ENCODE results near the gene PIGP. TPM values are rescaled to one million over a fixed set of nuclear protein-coding genes. Genes with fewer than 3 reads are reported as not detected.

The PIGP gene
- total and polyA plus RNA-seq, 10 donors, result 9.2 to 26.0 (median 16.8) TPM

DNA sequence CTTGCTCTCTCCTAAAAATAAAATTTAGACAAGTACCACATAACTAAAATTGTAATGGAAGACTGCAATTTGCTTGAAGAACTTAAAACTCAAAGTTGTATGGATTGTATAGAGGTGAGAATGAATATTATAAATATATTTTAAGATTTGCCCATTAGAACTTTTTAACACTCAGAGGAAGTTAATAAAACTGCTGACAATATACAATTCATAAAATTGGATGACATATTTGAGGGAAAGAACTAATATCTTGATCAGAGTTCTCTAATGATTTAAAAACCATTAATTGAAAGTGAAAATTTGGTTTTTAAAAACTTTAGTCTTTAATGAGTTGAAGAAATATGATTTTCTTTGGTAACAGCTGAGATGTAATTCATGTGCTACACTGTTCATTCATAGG lies 21.1 kb upstream of the PIGP start:
- Histone ChIP-seq H3K4me3 (no peak overlapping the region), H3K27me3 (replicated peaks in 1 of 7) (no peaks in the 10 kb centered on the region), H3K27ac (no peak overlapping the region), H3K36me3 (peaks cover 0 to 100% (median 35%) of the 10 kb centered on the region in 6 donors), H3K4me1 (no peaks in the 10 kb centered on the region), H3K9me3 (no peaks in the 10 kb centered on the region)
- DNase-seq, result no peak
- intact Hi-C loops (cut with DNase I; ENCODE audit: low total_unique reads), result no loop called here
- TF ChIP-seq POLR2A (IDR thresholded peaks at IDR 0.05), result no peak
- TF ChIP-seq, protein P1, sequence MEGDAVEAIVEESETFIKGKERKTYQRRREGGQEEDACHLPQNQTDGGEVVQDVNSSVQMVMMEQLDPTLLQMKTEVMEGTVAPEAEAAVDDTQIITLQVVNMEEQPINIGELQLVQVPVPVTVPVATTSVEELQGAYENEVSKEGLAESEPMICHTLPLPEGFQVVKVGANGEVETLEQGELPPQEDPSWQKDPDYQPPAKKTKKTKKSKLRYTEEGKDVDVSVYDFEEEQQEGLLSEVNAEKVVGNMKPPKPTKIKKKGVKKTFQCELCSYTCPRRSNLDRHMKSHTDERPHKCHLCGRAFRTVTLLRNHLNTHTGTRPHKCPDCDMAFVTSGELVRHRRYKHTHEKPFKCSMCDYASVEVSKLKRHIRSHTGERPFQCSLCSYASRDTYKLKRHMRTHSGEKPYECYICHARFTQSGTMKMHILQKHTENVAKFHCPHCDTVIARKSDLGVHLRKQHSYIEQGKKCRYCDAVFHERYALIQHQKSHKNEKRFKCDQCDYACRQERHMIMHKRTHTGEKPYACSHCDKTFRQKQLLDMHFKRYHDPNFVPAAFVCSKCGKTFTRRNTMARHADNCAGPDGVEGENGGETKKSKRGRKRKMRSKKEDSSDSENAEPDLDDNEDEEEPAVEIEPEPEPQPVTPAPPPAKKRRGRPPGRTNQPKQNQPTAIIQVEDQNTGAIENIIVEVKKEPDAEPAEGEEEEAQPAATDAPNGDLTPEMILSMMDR (IDR thresholded peaks at IDR 0.05 in 8 of 11, conservative IDR thresholded peaks at IDR 0.05 in 3 of 11), result no peak
- TF ChIP-seq POLR2AphosphoS5 (IDR thresholded peaks at IDR 0.05), result no peak

DNA sequence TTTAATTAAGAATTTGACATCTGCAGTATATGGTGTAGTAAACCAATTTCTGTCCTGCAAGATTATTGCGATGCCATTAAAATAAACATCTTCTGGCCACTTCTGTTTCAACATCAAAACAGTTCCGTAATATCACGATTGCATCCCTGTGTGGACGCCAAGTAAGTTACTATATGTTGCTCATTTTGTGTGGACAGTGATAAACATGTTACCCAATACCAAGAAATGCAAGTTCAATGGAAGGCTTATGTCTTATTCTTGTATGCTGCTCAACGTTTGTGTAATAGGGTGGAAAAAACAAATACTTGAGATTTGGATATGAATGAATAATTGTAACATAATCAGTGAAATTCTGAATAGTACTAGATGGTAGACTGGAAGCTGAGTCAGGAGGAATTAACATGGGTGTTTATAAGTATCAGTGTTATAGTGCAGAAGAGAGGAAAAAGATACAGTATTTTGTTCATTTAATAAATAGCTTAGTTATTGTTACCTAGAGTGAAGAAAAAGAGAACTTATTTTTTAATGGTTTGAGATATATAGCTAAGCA lies 15.4 kb upstream of the PIGP start:
- H3K36me3 ChIP-seq, result peaks cover 0 to 60% (median 11%) of the 10 kb centered on the region in 6 donors
- TF ChIP-seq, protein P1 (IDR thresholded peaks at IDR 0.05 in 8 of 11, conservative IDR thresholded peaks at IDR 0.05 in 3 of 11), result no peak
- TF ChIP-seq POLR2A (IDR thresholded peaks at IDR 0.05) (no peak), POLR2AphosphoS5 (IDR thresholded peaks at IDR 0.05) (no peak)
- H3K27ac ChIP-seq, result no peak overlapping the region
- no peak for DNase-seq
- no peak overlapping the region for H3K4me3 ChIP-seq
- WGBS, 5 donors, result 48 to 90% (median 80%) methylated on average over 5 of the region's 5 CpGs
- H3K4me1 ChIP-seq, result peaks cover 0 to 32% (median 4%) of the 10 kb centered on the region in 6 donors
- intact Hi-C loops (cut with DNase I; ENCODE audit: low total_unique reads), result no loop called here
- H3K27me3 ChIP-seq (replicated peaks in 1 of 7), result no peaks in the 10 kb centered on the region
- H3K9me3 ChIP-seq, result no peaks in the 10 kb centered on the region

DNA sequence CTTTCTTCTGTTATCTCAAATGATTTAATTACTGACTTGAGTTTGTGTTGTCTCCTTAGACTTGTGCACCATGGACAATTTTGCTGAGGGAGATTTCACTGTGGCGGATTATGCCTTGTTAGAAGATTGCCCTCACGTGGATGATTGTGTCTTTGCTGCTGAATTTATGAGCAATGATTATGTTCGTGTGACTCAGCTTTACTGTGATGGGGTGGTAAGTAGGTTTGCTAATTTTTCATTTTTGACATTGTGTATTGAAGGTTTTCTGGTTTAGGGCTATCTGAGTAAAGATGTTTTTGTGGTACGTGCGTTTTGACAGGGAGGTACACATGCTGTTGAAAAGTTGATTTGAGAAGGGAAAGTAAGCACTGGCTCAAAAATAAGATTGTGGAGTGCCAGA lies 14.3 kb upstream of the PIGP start:
- WGBS, 5 donors, result 62 to 72% (median 70%) methylated on average over 5 of the region's 5 CpGs
- no peak for DNase-seq
- intact Hi-C loops (cut with DNase I; ENCODE audit: low total_unique reads), result no loop called here

DNA sequence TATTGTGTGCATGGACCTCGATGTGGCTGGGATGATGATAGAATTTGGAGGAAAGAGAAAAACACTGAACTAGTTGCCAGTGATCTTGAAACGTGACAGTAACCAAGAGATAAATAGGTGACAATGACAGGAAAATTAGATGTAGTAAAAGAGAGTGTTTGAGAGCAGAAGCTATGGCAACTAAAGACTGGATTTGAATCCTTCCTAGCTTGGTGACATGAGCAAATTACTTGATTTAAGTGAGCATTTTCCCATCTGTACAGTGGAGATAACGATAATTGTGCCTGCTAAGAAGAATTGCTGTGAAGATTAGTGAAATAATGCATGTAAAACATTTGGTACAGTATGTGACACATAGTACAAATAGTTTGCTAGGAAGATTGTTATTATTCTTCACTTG lies 12.9 kb upstream of the PIGP start:
- Histone ChIP-seq H3K27ac (no peak overlapping the region), H3K4me1 (peaks cover 0 to 45% (median 8%) of the 10 kb centered on the region in 6 donors), H3K27me3 (replicated peaks in 1 of 7) (no peaks in the 10 kb centered on the region), H3K36me3 (peaks cover 0 to 35% (median 6%) of the 10 kb centered on the region in 6 donors), H3K9me3 (no peaks in the 10 kb centered on the region), H3K4me3 (no peak overlapping the region)
- no peak for DNase-seq
- no peak for TF ChIP-seq POLR2A (IDR thresholded peaks at IDR 0.05)
- TF ChIP-seq, protein P1 (IDR thresholded peaks at IDR 0.05 in 8 of 11, conservative IDR thresholded peaks at IDR 0.05 in 3 of 11), result no peak
- no peak for TF ChIP-seq POLR2AphosphoS5 (IDR thresholded peaks at IDR 0.05)
- 80 to 91% (median 91%) methylated on average over 3 of the region's 3 CpGs for WGBS, 5 donors
- intact Hi-C loops (cut with DNase I; ENCODE audit: low total_unique reads), result no loop called here

More for the DNA sequence above, 14.3 kb upstream of the PIGP start:
- TF ChIP-seq, protein P1 (IDR thresholded peaks at IDR 0.05 in 8 of 11, conservative IDR thresholded peaks at IDR 0.05 in 3 of 11), result no peak
- TF ChIP-seq POLR2AphosphoS5 (IDR thresholded peaks at IDR 0.05), result no peak
- TF ChIP-seq POLR2A (IDR thresholded peaks at IDR 0.05), result no peak
- Histone ChIP-seq H3K36me3 (peaks cover 0 to 50% (median 11%) of the 10 kb centered on the region in 6 donors), H3K27ac (no peak overlapping the region), H3K27me3 (replicated peaks in 1 of 7) (no peaks in the 10 kb centered on the region), H3K4me1 (peaks cover 0 to 43% (median 8%) of the 10 kb centered on the region in 6 donors), H3K4me3 (no peak overlapping the region), H3K9me3 (no peaks in the 10 kb centered on the region)

Measured in spleen (tissue), 11 donors.